ENCODE measurements around the gene LBHD2. TPM values are rescaled to one million over a fixed set of nuclear protein-coding genes. Genes with fewer than 3 reads are reported as not detected.

The LBHD2 gene
- total RNA-seq, 4 donors from 2014 or later = not detected

DNA sequence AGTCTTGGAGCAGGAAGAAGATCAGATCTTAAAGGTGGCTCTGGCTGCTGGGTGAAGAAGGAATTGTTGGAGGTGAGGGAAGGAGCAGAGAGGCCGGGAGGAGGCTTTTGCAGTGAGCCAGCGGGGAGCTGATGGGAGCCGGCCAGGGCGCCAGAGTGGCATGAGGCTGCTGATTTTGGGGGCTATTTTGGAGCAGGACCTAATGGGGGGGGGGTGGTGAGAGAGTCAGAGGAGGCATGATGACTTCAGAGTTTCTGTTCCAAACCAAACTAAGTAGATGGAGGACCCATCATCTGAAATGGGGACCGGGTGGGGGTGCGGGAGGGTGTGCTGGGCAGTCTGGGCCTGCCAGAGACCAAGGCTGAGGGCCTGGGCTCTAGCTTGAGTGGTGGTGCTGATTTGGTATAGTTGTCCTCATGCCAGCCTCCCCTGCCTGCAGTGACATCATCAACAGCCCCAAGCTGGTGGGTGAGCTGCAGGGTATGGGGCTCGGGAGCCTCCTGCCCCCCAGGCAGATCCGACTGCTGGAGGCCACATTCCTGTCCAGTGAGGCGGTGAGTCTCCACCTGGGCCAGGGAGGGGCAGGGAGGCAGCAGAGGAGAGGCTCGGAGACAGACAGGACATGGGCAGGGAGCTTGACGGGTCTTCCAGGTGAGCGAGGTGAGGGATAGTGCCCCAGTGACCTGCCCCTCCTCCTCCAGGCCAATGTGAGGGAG lies 45.4 kb downstream of the LBHD2 start:
- H3K4me1 ChIP-seq = peaks cover 57 to 79% of the 10 kb centered on the region in 2 donors

GRCh38 chr14:103130017-103130764 lies 46.2 kb downstream of the LBHD2 start:
- Histone ChIP-seq H3K9me3 (no peaks in the 10 kb centered on the region), H3K27ac (peak overlapping the region; percentile 83 to 91 (median 91)), H3K36me3 (no peaks in the 10 kb centered on the region), H3K27me3 (no peaks in the 10 kb centered on the region), H3K4me3 (replicated peaks in 1 of 3) (no peak overlapping the region), H3K4me1 (peaks cover 57 to 75% of the 10 kb centered on the region in 2 donors)
- TF ChIP-seq POLR2A (IDR thresholded peaks at IDR 0.05) = no peak
- TF ChIP-seq, protein P1, sequence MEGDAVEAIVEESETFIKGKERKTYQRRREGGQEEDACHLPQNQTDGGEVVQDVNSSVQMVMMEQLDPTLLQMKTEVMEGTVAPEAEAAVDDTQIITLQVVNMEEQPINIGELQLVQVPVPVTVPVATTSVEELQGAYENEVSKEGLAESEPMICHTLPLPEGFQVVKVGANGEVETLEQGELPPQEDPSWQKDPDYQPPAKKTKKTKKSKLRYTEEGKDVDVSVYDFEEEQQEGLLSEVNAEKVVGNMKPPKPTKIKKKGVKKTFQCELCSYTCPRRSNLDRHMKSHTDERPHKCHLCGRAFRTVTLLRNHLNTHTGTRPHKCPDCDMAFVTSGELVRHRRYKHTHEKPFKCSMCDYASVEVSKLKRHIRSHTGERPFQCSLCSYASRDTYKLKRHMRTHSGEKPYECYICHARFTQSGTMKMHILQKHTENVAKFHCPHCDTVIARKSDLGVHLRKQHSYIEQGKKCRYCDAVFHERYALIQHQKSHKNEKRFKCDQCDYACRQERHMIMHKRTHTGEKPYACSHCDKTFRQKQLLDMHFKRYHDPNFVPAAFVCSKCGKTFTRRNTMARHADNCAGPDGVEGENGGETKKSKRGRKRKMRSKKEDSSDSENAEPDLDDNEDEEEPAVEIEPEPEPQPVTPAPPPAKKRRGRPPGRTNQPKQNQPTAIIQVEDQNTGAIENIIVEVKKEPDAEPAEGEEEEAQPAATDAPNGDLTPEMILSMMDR (IDR thresholded peaks at IDR 0.05) = no peak
- DNase-seq = no peak
- intact Hi-C loops (cut with DNase I) = no loop called here
- WGBS, 2 donors = 88 to 90% methylated on average over 22 to 25 of the region's 26 CpGs

More for the DNA sequence above, 45.4 kb downstream of the LBHD2 start:
- H3K4me3 ChIP-seq (replicated peaks in 1 of 3) = no peak overlapping the region
- DNase-seq = peak; percentile 48 to 52
- no peak for TF ChIP-seq POLR2A (IDR thresholded peaks at IDR 0.05)
- TF ChIP-seq, protein P1 (IDR thresholded peaks at IDR 0.05) = no peak
- WGBS, 2 donors = 69 to 79% methylated on average over 11 to 12 of the region's 12 CpGs
- H3K27me3 ChIP-seq = no peaks in the 10 kb centered on the region
- H3K9me3 ChIP-seq = no peaks in the 10 kb centered on the region
- no peaks in the 10 kb centered on the region for H3K36me3 ChIP-seq
- intact Hi-C loops (cut with DNase I) = no loop called here
- peak overlapping the region in 2 of 3 donors; percentile 46 to 91 for H3K27ac ChIP-seq

GRCh38 chr14:103130965-103131364 lies 47.0 kb downstream of the LBHD2 start:
- peak; percentile 84 to 86 for DNase-seq
- no peaks in the 10 kb centered on the region for H3K27me3 ChIP-seq
- WGBS, 2 donors = 35 to 46% methylated on average over 8 of the region's 8 CpGs
- H3K27ac ChIP-seq = peak overlapping the region; percentile 83 to 91 (median 91)
- H3K36me3 ChIP-seq = no peaks in the 10 kb centered on the region
- H3K4me3 ChIP-seq (replicated peaks in 1 of 3) = no peak overlapping the region
- H3K4me1 ChIP-seq = peaks cover 57 to 76% of the 10 kb centered on the region in 2 donors
- intact Hi-C loops (cut with DNase I) = no loop called here
- TF ChIP-seq POLR2A (IDR thresholded peaks at IDR 0.05) = peak in 1 of 2 donors; percentile 60
- TF ChIP-seq, protein P1 (IDR thresholded peaks at IDR 0.05) = no peak
- H3K9me3 ChIP-seq = no peaks in the 10 kb centered on the region

DNA sequence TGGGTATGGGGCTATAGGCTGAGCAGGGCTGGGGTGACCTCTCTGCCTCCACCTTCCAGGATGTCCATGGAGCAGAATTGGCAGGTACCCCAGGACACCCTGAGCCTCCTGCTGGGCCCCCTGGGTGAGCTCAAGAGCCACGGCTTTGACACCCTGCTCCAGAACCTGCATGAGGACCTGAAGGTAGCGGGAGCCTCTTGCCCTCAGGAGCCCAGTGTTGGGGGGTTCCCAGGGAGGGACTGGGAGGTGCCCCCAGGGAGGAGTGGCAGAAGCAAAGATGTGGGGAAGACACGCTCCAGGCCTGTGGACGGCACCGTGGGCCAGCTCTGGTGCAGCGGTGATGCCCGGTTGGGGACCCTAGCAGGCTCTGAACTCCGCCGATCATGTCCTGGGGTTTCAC lies 47.6 kb downstream of the LBHD2 start:
- no peak for DNase-seq
- TF ChIP-seq POLR2A (IDR thresholded peaks at IDR 0.05) = no peak
- TF ChIP-seq, protein P1 (IDR thresholded peaks at IDR 0.05) = no peak
- H3K36me3 ChIP-seq = no peaks in the 10 kb centered on the region
- WGBS, 2 donors = 87 to 96% methylated on average over 2 to 5 of the region's 9 CpGs
- H3K27me3 ChIP-seq = no peaks in the 10 kb centered on the region
- intact Hi-C loops (cut with DNase I) = no loop called here
- H3K4me3 ChIP-seq (replicated peaks in 1 of 3) = no peak overlapping the region
- H3K4me1 ChIP-seq = peaks cover 52 to 76% of the 10 kb centered on the region in 2 donors
- H3K9me3 ChIP-seq = no peaks in the 10 kb centered on the region
- H3K27ac ChIP-seq = peak overlapping the region; percentile 83 to 91 (median 91)

Data from thyroid gland (tissue), 4 donors.